Stimulated activated CD8-positive, alpha-beta memory T cell treated with anti-CD3 and anti-CD28 coated beads, Interleukin-7, amount 100 ng/mL, for 24 hours (primary cell): ENCODE data around the gene ZFP92.

Experiments used
- DNase-seq: peaks from one replicate; pipeline ENCODE4 v3.0.0-alpha.2; 2020; ENCODE audit warnings: low read depth

Gene ZFP92

DNA sequence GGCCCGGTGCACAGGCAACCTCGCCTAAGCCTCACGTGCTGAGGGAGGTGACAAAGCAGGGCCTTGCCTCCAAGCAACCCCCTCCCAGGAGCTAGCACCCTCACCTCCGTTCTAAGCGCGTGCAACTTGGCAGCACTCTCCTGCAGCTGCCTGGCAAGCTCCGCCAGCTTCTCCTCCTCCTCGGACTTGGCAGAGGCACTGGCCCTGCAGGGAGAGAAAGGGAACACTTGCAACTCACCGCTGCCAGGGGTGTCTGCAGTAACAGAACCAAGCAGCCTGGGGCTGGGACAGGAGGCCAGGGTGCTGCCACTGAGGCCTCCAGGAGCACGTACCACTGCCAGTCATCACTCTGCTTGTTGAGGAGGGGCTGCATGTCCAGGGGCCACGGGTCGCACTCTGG lies 44.9 kb downstream of the ZFP92 start:
- no peak for DNase-seq

DNA sequence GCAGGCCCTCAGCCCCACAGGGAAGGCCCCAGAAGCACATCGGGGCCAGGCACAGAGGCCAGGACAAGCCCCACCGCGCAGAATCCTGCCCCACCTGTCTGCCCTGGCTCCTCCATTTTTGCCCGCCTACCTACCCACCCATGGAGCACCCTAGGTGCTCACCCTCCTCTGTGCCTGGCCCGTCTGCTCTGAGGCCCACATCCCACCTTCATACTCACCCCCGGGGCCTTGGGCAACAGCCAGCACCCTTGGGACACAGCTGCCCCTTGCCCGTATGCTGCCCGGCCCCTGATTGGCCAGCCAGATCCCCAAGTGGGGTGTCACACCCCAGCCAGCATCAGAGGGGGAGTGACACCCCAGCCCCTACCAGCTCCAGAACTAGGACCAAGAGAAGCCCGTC lies 45.4 kb downstream of the ZFP92 start:
- DNase-seq = no peak

DNA sequence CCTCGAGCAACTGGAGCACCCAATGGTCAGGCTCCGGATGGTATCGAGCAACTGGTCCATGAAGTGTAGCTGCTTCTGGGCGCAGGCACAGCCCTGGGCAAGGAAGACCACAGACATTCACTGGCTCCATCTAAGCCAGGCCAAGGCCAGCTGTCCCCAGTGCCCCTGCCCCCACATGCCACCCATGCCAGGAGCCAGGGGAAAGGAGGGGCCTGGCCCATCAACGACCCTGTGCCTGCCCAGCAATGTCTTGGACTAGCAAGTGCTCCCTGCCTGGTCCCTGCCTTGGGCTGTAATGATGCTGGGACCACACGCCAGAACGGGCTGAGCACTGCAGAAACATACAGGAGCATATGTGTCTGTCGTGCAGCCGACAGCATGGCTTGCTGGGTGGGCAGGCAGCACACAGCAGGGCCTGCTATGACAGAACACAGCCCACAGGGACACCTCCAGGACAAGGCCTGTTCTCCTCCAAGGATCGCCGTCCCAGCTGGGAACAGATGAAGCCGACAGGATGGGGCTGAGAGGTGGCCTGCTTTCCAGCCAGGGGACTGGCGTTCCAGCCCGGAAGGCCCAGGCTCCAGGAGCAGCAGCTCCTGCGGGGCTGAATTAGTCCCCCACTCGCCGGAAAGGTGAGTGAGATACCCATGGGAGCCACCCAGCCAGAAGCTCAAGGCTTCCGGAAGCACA lies 46.0 kb downstream of the ZFP92 start:
- no peak for DNase-seq

DNA sequence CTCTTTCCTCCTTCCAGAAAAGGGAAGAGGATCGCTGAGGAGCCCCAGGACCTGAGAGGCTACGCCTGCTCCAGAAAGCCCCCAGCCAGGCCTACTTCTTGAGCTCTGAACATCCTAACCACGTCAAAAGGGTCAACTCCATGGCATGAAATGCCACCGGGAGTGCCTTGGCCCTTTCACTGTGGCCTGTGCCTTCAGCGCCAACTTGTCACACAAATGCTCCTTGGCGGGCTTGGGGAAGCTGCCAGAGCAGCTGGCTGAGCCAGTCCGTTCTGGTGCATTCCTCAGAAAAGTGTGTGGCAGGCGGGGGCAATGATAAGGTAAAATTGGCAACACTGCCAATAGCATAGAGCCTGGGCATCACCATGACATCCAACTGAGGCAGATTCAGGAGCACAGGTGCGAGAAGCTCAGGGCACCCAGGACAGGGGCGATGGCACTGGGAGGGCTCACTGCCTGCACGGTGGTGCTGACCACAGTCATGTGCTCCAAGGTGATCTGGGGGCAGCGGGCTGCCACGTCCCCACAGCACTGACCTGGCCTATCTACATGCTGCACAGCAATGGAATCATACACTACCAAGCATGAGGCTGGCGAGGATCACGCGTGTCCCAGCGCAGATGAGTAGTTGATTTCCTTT lies 46.7 kb downstream of the ZFP92 start:
- DNase-seq = no peak

DNA sequence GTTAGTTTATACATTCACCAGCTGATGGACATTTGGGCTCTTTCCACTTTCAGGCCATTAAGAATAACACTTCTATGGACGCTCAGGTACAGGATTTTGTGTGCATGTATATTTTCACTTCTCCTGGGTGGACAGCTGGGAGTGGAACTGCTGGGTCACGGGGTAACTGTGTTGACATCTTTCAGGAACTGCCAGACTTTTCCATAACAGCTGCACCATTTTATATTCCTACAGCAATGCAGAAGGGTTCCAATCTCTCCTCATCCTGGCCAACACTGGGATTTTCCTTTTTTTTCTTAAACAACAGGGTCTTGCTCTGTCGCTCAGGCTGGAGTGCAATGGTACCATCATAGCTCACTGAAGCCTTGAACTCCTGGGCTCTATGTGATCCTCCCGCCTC lies 47.2 kb downstream of the ZFP92 start:
- DNase-seq = no peak

DNA sequence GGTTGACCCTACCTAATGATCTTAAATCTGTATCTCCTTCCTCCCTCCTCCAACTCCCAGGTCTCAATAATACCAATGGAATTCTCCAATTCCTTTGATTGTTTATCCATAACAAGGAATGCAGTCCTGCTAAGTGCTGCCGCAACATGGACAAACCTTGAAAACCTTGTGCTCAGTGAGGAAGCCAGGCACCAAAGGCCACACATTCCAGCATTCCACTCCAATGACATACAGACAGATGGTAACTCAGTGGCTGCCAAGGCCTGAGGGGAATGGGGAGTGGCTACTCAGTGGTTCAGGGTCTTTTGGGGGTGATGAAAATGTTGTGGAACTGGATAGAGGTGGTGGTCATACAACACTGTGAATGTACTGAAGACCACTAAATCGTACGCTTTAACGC lies 48.7 kb downstream of the ZFP92 start:
- no peak for DNase-seq

DNA sequence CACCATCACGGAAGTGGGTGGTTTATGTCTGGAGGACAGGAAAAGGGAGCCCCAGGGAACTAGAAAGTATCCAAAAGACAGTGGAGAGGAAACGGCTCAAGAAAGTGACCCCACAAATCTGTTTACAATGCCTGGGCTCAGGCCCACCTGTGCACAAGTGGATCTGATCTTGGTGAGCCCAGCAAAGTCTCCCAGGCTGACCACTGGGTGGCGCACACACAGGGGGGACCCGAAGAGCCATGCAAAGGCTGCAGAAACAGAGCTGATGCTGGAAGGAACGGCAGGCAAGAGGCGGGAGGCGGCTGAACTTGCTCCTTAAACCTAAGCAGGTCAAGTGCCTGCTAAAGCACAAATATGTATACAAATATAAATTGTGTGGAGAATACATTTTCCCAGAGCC lies 49.6 kb downstream of the ZFP92 start:
- DNase-seq = no peak
